Activated CD8-positive, alpha-beta memory T cell treated with anti-CD3 and anti-CD28 coated beads, Interleukin-2, amount 50 U/mL, for 4 hours (primary cell): ENCODE results near the gene CUL1.

Experiments
- DNase-seq: peaks from one replicate; pipeline ENCODE4 v3.0.0-alpha.2; 2020

CUL1 gene

GRCh38 chr7:148809856-148810255 lies 111.2 kb downstream of the CUL1 start:
- no peak for DNase-seq

- DNase-seq: no peak
Measured at GRCh38 chr7:148811892-148812291, 113.2 kb downstream of the CUL1 start.

GRCh38 chr7:148813890-148814289 lies 115.2 kb downstream of the CUL1 start:
- no peak for DNase-seq

GRCh38 chr7:148814922-148815559 lies 116.3 kb downstream of the CUL1 start:
- no peak for DNase-seq

- no peak for DNase-seq
Measured at GRCh38 chr7:148815612-148816011, 116.9 kb downstream of the CUL1 start.

GRCh38 chr7:148819697-148820360 lies 121.1 kb downstream of the CUL1 start:
- DNase-seq: no peak

GRCh38 chr7:148821422-148821821 lies 122.7 kb downstream of the CUL1 start:
- no peak for DNase-seq

- DNase-seq: no peak
Measured at GRCh38 chr7:148824864-148825263, 126.2 kb downstream of the CUL1 start.

- DNase-seq: no peak
Measured at GRCh38 chr7:148825338-148825737, 126.6 kb downstream of the CUL1 start.

GRCh38 chr7:148828965-148829364 lies 130.3 kb downstream of the CUL1 start:
- DNase-seq: no peak

- DNase-seq: no peak
Measured at GRCh38 chr7:148830897-148831692, 132.4 kb downstream of the CUL1 start.

GRCh38 chr7:148831782-148832181 lies 133.1 kb downstream of the CUL1 start:
- DNase-seq: no peak

GRCh38 chr7:148834605-148835004 lies 135.9 kb downstream of the CUL1 start:
- DNase-seq: no peak

- no peak for DNase-seq
Measured at GRCh38 chr7:148835854-148836253, 137.2 kb downstream of the CUL1 start.

GRCh38 chr7:148838905-148839304 lies 140.2 kb downstream of the CUL1 start:
- no peak for DNase-seq

GRCh38 chr7:148847815-148848734 lies 149.4 kb downstream of the CUL1 start:
- no peak for DNase-seq

GRCh38 chr7:148849393-148850098 lies 150.8 kb downstream of the CUL1 start:
- DNase-seq: no peak

GRCh38 chr7:148850564-148850963 lies 151.9 kb downstream of the CUL1 start:
- no peak for DNase-seq
